Large intestine (tissue), 3 donors: ENCODE measurements around the gene CELF2. TPM values are rescaled to one million over a fixed set of nuclear protein-coding genes. Genes with fewer than 3 reads are reported as not detected.

Experiments
- DNase-seq, 2 donors: peaks; one replicate each; pipeline versions ENCODE4 v3.0.0 to v3.0.0-alpha.2; 2013
- H3K27ac ChIP-seq: one replicate; pipeline ENCODE4 v1.5.1; 2013; ENCODE audit warnings: low read length
- H3K27me3 ChIP-seq: 2 replicates; pipeline ENCODE4 v1.6.1; 2013; ENCODE audit warnings: low read length; ENCODE audit not compliant: control insufficient read depth, insufficient read depth
- H3K36me3 ChIP-seq: 2 replicates; pipeline ENCODE4 v1.6.1; 2013; ENCODE audit warnings: low read length; ENCODE audit not compliant: control insufficient read depth, insufficient read depth
- H3K4me1 ChIP-seq: one replicate; pipeline ENCODE4 v1.6.1; 2013; ENCODE audit warnings: low read length; ENCODE audit not compliant: control insufficient read depth, insufficient read depth
- H3K4me3 ChIP-seq: one replicate; pipeline ENCODE4 v1.5.1; 2013; ENCODE audit warnings: low read length
- H3K9me3 ChIP-seq: one replicate; pipeline ENCODE4 v1.6.1; 2013; ENCODE audit warnings: mild to moderate bottlenecking, low read depth, low read length, moderate library complexity; ENCODE audit not compliant: control insufficient read depth
- WGBS: methylation state at CpG from one replicate; pipeline ENCODE4 v1.1.5; 2013; ENCODE audit warnings: low lambda C conversion rate; ENCODE audit not compliant: insufficient coverage; 5-methylcytosine and 5-hydroxymethylcytosine counted together
- polyA plus RNA-seq: library from polyadenylated mRNA; unstranded; fragments of 120-200 nt; gene quantifications from one replicate; pipeline ENCODE4 v1.2.1, GENCODE V29; 2013

The CELF2 gene
- polyA plus RNA-seq, 1 donor: 14.9 TPM

GRCh38 chr10:11223081-11223480 is 205.4 kb downstream of the CELF2 start:
- Histone ChIP-seq H3K36me3 (peaks cover 2% of the 10 kb centered on the region), H3K4me1 (no peaks in the 10 kb centered on the region), H3K27me3 (no peaks in the 10 kb centered on the region), H3K27ac (no peak overlapping the region), H3K4me3 (no peak overlapping the region), H3K9me3 (no peaks in the 10 kb centered on the region)
- no peak for DNase-seq
- WGBS: no CpG with 5 or more reads among the region's 9 CpGs

DNA sequence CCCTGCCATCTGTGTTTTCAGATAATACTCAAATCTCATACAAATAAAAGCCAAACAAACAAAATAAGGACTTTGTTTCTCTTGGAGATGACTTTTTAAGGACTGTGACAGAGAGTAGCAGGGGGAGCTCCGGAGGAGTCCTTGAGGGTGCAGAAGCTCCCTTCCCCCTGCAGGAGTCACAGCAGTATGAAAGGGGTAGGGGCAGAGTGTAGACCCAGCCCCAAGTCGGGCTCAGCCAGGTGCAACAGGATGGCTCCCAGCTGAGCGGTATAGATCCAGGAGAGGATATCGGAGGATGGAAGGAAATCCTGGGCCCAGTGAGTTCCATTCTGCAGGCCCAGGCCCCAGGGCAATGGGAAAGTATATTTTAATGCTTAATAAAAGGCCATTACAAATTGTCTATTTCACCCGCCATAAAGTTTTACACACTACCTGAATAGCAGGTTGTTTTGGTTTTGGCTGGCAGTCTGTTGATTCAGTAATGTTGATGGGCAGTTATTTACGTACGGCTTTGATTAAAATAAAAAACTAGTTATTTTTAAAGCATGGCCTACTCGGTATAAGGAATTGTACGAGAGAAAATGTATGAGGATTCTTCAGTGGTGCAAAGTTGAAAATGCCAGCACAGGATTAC is 206.0 kb downstream of the CELF2 start:
- H3K4me1 ChIP-seq: no peaks in the 10 kb centered on the region
- 100% methylated on average over 5 of the region's 9 CpGs for WGBS
- DNase-seq: no peak
- H3K4me3 ChIP-seq: no peak overlapping the region
- H3K9me3 ChIP-seq: no peaks in the 10 kb centered on the region
- H3K27me3 ChIP-seq: no peaks in the 10 kb centered on the region
- peaks cover 2% of the 10 kb centered on the region for H3K36me3 ChIP-seq
- H3K27ac ChIP-seq: no peak overlapping the region

GRCh38 chr10:11224321-11224720 is 206.6 kb downstream of the CELF2 start:
- DNase-seq: no peak
- H3K4me3 ChIP-seq: no peak overlapping the region
- no peaks in the 10 kb centered on the region for H3K9me3 ChIP-seq
- no peak overlapping the region for H3K27ac ChIP-seq
- H3K36me3 ChIP-seq: peaks cover 2% of the 10 kb centered on the region
- 100% methylated on average over 1 of the region's 5 CpGs for WGBS
- no peaks in the 10 kb centered on the region for H3K4me1 ChIP-seq
- H3K27me3 ChIP-seq: no peaks in the 10 kb centered on the region

DNA sequence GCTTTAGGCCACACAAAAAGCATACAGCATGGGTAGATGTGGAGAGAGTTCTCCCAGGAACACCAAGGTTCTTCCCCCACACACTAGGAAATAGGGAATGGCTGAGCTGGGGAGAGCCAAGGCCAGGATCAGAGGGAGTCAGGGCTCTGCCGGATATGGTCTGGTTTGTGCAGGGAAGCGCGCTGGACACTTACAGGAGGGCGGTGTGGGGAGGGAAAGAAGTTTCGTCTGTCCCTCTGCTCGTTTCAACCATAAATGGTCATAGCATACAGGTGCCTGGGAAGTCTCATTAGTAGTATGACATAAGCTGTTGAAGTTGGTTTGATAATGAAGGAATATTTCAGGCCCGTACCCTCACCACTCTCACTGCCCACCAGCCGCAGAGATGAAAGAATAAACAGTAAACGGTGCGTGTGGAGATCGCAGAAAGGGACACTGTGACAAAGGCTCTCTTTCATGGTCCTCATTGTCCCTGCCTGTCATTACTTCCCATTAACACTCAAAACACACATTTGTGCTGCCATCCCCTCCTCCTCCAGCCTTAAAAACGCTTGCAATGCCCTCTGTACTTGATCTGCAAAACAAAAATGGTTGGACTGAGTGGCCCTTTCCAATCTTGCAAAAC is 207.2 kb downstream of the CELF2 start:
- Histone ChIP-seq H3K27ac (no peak overlapping the region), H3K4me1 (no peaks in the 10 kb centered on the region), H3K27me3 (no peaks in the 10 kb centered on the region), H3K4me3 (no peak overlapping the region), H3K9me3 (no peaks in the 10 kb centered on the region), H3K36me3 (peaks cover 2% of the 10 kb centered on the region)
- WGBS: 50% methylated on average over 2 of the region's 12 CpGs
- no peak for DNase-seq

GRCh38 chr10:11225935-11226334 is 208.3 kb downstream of the CELF2 start:
- peak in 1 of 2 donors; percentile 6 for DNase-seq
- H3K4me3 ChIP-seq: no peak overlapping the region
- peaks cover 2% of the 10 kb centered on the region for H3K36me3 ChIP-seq
- WGBS: no CpG with 5 or more reads among the region's 5 CpGs
- H3K27me3 ChIP-seq: no peaks in the 10 kb centered on the region
- H3K9me3 ChIP-seq: no peaks in the 10 kb centered on the region
- no peaks in the 10 kb centered on the region for H3K4me1 ChIP-seq
- no peak overlapping the region for H3K27ac ChIP-seq

DNA sequence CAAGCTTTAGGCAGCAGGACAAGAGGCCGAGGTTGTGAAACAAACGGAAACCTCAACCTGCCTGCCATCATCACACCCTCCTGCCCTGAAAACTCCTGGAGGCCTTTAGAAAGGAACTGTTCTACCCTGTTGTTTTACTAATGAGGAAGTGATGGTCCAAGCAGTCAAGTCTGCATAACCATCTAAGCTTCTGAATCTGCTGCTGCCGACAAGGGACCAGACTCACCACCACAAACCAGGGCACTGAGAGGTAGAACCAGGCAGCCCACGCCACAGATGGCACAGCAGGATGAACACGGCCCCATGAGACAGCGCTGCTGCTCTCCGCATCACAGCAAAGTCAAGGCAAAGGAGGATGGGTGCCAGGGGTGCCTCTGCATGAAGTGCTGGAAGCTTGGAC is 209.4 kb downstream of the CELF2 start:
- Histone ChIP-seq H3K36me3 (peaks cover 2% of the 10 kb centered on the region), H3K4me3 (no peak overlapping the region), H3K9me3 (no peaks in the 10 kb centered on the region), H3K27ac (no peak overlapping the region), H3K4me1 (no peaks in the 10 kb centered on the region), H3K27me3 (no peaks in the 10 kb centered on the region)
- DNase-seq: no peak
- no CpG with 5 or more reads among the region's 7 CpGs for WGBS

GRCh38 chr10:11229893-11230292 is 212.2 kb downstream of the CELF2 start:
- no peak overlapping the region for H3K27ac ChIP-seq
- whole genome bisulfite sequencing: 70% methylated on average over 2 of the region's 5 CpGs
- no peak overlapping the region for H3K4me3 ChIP-seq
- H3K4me1 ChIP-seq: no peaks in the 10 kb centered on the region
- no peaks in the 10 kb centered on the region for H3K27me3 ChIP-seq
- H3K9me3 ChIP-seq: no peaks in the 10 kb centered on the region
- peaks cover 2% of the 10 kb centered on the region for H3K36me3 ChIP-seq
- DNase-seq: no peak

- DNase-seq: no peak
Observed at GRCh38 chr10:11230498-11231167, 213.0 kb downstream of the CELF2 start.

GRCh38 chr10:11231285-11231684 is 213.6 kb downstream of the CELF2 start:
- H3K27ac ChIP-seq: no peak overlapping the region
- no peak for DNase-seq
- no peaks in the 10 kb centered on the region for H3K27me3 ChIP-seq
- H3K4me1 ChIP-seq: no peaks in the 10 kb centered on the region
- peaks cover 2% of the 10 kb centered on the region for H3K36me3 ChIP-seq
- no peak overlapping the region for H3K4me3 ChIP-seq
- no peaks in the 10 kb centered on the region for H3K9me3 ChIP-seq
- 80% methylated on average over 1 of the region's 3 CpGs for WGBS

More at GRCh38 chr10:11230498-11231167, 213.0 kb downstream of the CELF2 start:
- WGBS: no CpG with 5 or more reads among the region's 5 CpGs
- H3K4me3 ChIP-seq: no peak overlapping the region
- H3K4me1 ChIP-seq: no peaks in the 10 kb centered on the region
- H3K36me3 ChIP-seq: peaks cover 2% of the 10 kb centered on the region
- no peaks in the 10 kb centered on the region for H3K27me3 ChIP-seq
- H3K27ac ChIP-seq: no peak overlapping the region
- no peaks in the 10 kb centered on the region for H3K9me3 ChIP-seq

GRCh38 chr10:11232222-11232961 is 214.7 kb downstream of the CELF2 start:
- H3K36me3 ChIP-seq: peaks cover 2% of the 10 kb centered on the region
- H3K4me3 ChIP-seq: no peak overlapping the region
- H3K9me3 ChIP-seq: no peaks in the 10 kb centered on the region
- H3K27ac ChIP-seq: no peak overlapping the region
- DNase-seq: no peak
- no peaks in the 10 kb centered on the region for H3K4me1 ChIP-seq
- H3K27me3 ChIP-seq: no peaks in the 10 kb centered on the region
- WGBS: no CpG with 5 or more reads among the region's 8 CpGs
